Panc1 (cell line): Measurements from ENCODE around the gene GDPD3. TPM values are rescaled to one million over a fixed set of nuclear protein-coding genes. Genes with fewer than 3 reads are reported as not detected.

Experiments
- ATAC-seq: fragments of 200-7000 bp; cut with Tn5 transposase; 2 replicates; pipeline ENCODE4 v1.9.1; 2020; ENCODE audit warnings: mild to moderate bottlenecking, moderate library complexity
- BruUV-seq: library from RNA; stranded (reverse); fragments of 400-500 nt; replicated peaks from 2 replicates; lab custom pipeline; 2021; lab: Mats Ljungman, UMichigan
- CTCF ChIA-PET: fragments of 300-600 bp; sonication (Branson Sonifier 250); formaldehyde crosslinking; loops from one replicate; lab custom pipeline; 2022; ENCODE audit warnings: antibody characterized with exemption; lab: Charles Lee
- POLR2A ChIA-PET: fragments of 300-600 bp; sonication (Branson Sonifier 250); formaldehyde crosslinking; loops from one replicate; lab custom pipeline; 2022; ENCODE audit warnings: antibody characterized with exemption; lab: Charles Lee
- DNase-seq: peaks from one replicate; pipeline ENCODE4 v3.0.0-alpha.2; 2010; ENCODE audit warnings: low read depth, low spot score
- H3K27ac ChIP-seq: 2 replicates; pipeline ENCODE4 v1.5.1; 2011; ENCODE audit warnings: mild to moderate bottlenecking, low read length, inconsistent platforms
- H3K27me3 ChIP-seq: fragments of 200-500 bp; sonication (Bioruptor generic); 2 replicates; pipeline ENCODE4 v1.6.0; 2014; ENCODE audit warnings: low read length, inconsistent platforms; ENCODE audit not compliant: control insufficient read depth, insufficient read depth
- H3K36me3 ChIP-seq: fragments of 200-500 bp; sonication (Bioruptor generic); 2 replicates; pipeline ENCODE4 v1.5.1; 2014; ENCODE audit warnings: inconsistent platforms, mild to moderate bottlenecking, low read length, moderate library complexity; ENCODE audit not compliant: control insufficient read depth, insufficient read depth
- H3K4me1 ChIP-seq: 2 replicates; pipeline ENCODE4 v1.5.1; 2011; ENCODE audit warnings: inconsistent platforms, mild to moderate bottlenecking, low read length, moderate library complexity; ENCODE audit not compliant: control insufficient read depth, insufficient read depth
- H3K4me3 ChIP-seq, 2 experiments: 2 replicates each; pipeline ENCODE4 v1.5.1; 2011 to 2012; ENCODE audit warnings: low read depth in 2 of 2, low read length in 2 of 2, mild to moderate bottlenecking in 2 of 2, inconsistent platforms in 1 of 2, moderate library complexity in 1 of 2
- H3K9me3 ChIP-seq: fragments of 200-500 bp; sonication (Bioruptor generic); 2 replicates; pipeline ENCODE4 v1.5.1; 2014; ENCODE audit warnings: low read depth, mild to moderate bottlenecking, inconsistent platforms, low read length, moderate library complexity; ENCODE audit not compliant: control insufficient read depth, insufficient read depth
- CTCF ChIP-seq: fragments of 450-650 bp; IDR thresholded peaks from 2 replicates; pipeline ENCODE4 v1.5.1; 2017; ENCODE audit warnings: mild to moderate bottlenecking
- POLR2AphosphoS5 ChIP-seq: IDR thresholded peaks from 2 replicates; pipeline ENCODE4 v1.6.1; 2012; ENCODE audit warnings: mild to moderate bottlenecking, low read depth, low read length, moderate library complexity
- REST ChIP-seq, 2 experiments: IDR thresholded peaks; 2 replicates each; pipeline ENCODE4 v1.6.1; 2011 to 2012; ENCODE audit warnings: low read depth in 2 of 2, control low read depth in 1 of 2, low read length in 1 of 2, mild to moderate bottlenecking in 1 of 2, moderate library complexity in 1 of 2; ENCODE audit not compliant: insufficient read depth in 1 of 2
- SIN3A ChIP-seq: IDR thresholded peaks from 2 replicates; pipeline ENCODE4 v1.6.1; 2012; ENCODE audit warnings: low read depth, mild to moderate bottlenecking, low read length, moderate library complexity, borderline replicate concordance; ENCODE audit not compliant: insufficient read depth
- TCF7L2 ChIP-seq: IDR thresholded peaks from 2 replicates; pipeline ENCODE4 v1.6.1; 2011; ENCODE audit warnings: mild to moderate bottlenecking, low read depth, low read length, inconsistent platforms
- in situ Hi-C: cut with HindIII; loops from 2 replicates; pipeline ENCODE4 v1.10.0; 2016; ENCODE audit warnings: low sequenced_read_pairs, low pct_unique_long_range_greater_than_20kb
- intact Hi-C: fragments of 100-400 bp; cut with micrococcal nuclease; formaldehyde crosslinking; loops from one replicate; pipeline ENCODE4 v1.10.0; 2022; ENCODE audit not compliant: unreplicated experiment
- total RNA-seq: library from RNA; stranded (reverse); gene quantifications from one replicate; pipeline ENCODE4 v1.2.1, GENCODE V29; 2021; ENCODE audit not compliant: unreplicated experiment

The GDPD3 gene
- total RNA-seq, 1 experiment from 2014 or later = 2.5 TPM

- ATAC-seq = no peak
- Histone ChIP-seq H3K27me3 (no peaks in the 10 kb centered on the region), H3K9me3 (no peaks in the 10 kb centered on the region), H3K4me3 (peak overlapping the region; percentile 67 to 90; a peak in 2 of 4 replicates), H3K4me1 (peaks cover 23% of the 10 kb centered on the region), H3K27ac (peak overlapping the region; percentile 91), H3K36me3 (peaks cover 16% of the 10 kb centered on the region)
- DNase-seq = no peak
- no TSS peak for BruUV-seq
- TF ChIP-seq POLR2AphosphoS5 (no peak), SIN3A (no peak)
- in situ Hi-C loops = no loop called here
- CTCF ChIA-PET = interaction anchor here (1.1 kb wide), 1 partner anchor 8 kb away, joined by 4 read pairs; no protein-coding TSS in a partner anchor
- POLR2A ChIA-PET = interaction anchor here (0.6 kb wide), 1 partner anchor 244 kb away, joined by 3 read pairs; no protein-coding TSS in a partner anchor
- intact Hi-C loops = no loop called here
Observed at GRCh38 chr16:30063278-30063892, 50.0 kb downstream of the GDPD3 start.

- Histone ChIP-seq H3K27ac (no peak overlapping the region), H3K9me3 (no peaks in the 10 kb centered on the region), H3K4me1 (peaks cover 13% of the 10 kb centered on the region), H3K36me3 (no peaks in the 10 kb centered on the region; the same call in 1 of the 2 replicates), H3K27me3 (no peaks in the 10 kb centered on the region), H3K4me3 (no peak overlapping the region)
- no peak for TF ChIP-seq REST (IDR thresholded peaks at IDR 0.05; ENCODE audit: insufficient read depth in 1 of 2, low read depth in 2 of 2, low read length in 1 of 2)
- no peak for TF ChIP-seq CTCF
- no peak for TF ChIP-seq POLR2AphosphoS5
- TF ChIP-seq SIN3A = no peak
- TF ChIP-seq TCF7L2 = no peak
- in situ Hi-C loops = no loop called here
- intact Hi-C loops = no loop called here
- CTCF ChIA-PET = interaction anchor here (0.7 kb wide), 1 partner anchor 244 kb away, joined by 5 read pairs; no protein-coding TSS in a partner anchor
- DNase-seq (no peak), ATAC-seq (no peak)
- BruUV-seq = no TSS peak
- POLR2A ChIA-PET = interaction anchor here (0.6 kb wide), 1 partner anchor 8 kb away, joined by 4 read pairs; no protein-coding TSS in a partner anchor
Observed at GRCh38 chr16:30060836-30061554, 52.3 kb downstream of the GDPD3 start.
